ENCODE measurements around the gene RUNDC3A. TPM values are rescaled to one million over a fixed set of nuclear protein-coding genes. Genes with fewer than 3 reads are reported as not detected.

RUNDC3A gene
- total and polyA plus RNA-seq, 2 of the 13 experiments (the other 11 are each of a cell fraction or from before 2014, with no cell fraction given): 0.25 TPM; not detected in 1

DNA sequence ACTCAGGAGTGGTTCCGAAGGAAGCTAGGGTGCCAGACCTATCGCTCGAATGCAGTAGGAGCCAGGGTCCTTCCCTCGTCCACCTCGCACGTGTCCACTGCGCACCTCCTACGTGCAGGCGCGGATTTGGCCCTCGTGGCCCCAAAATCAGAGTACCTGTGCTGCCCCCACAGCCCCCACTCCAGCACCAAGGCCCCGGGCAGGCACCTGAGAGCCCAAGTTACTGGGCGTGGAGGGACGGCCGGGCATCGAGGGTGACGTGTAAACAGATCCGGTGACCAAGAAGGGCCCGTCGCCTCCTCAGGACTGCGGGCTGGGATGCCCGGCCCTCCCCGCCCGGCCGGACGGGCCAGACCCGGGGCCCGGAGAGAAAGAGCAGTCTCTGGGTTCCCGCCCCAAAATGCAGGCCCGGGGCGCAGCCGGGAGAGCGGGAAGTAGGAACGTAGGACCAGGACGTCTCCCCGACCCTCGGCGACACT, 15.7 kb downstream of the RUNDC3A start (continued):
- TF ChIP-seq, protein P1, sequence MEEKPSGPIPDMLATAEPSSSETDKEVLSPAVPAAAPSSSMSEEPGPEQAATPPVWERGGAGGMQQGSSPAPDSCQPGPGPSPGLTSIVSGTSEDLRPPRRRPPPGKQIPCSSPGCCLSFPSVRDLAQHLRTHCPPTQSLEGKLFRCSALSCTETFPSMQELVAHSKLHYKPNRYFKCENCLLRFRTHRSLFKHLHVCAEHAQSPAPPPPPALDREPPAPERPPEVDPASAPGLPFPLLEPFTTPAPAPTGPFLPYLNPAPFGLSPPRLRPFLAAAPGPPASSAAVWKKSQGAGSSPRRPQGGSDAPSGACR (CRISPR knock-in tag; IDR thresholded peaks at IDR 0.05): peak; percentile 85; the same call in 1 of the 2 replicates
- no peak for TF ChIP-seq SNAI1 (CRISPR knock-in tag; IDR thresholded peaks at IDR 0.05; ENCODE audit: borderline replicate concordance)
- TF ChIP-seq, protein P2, sequence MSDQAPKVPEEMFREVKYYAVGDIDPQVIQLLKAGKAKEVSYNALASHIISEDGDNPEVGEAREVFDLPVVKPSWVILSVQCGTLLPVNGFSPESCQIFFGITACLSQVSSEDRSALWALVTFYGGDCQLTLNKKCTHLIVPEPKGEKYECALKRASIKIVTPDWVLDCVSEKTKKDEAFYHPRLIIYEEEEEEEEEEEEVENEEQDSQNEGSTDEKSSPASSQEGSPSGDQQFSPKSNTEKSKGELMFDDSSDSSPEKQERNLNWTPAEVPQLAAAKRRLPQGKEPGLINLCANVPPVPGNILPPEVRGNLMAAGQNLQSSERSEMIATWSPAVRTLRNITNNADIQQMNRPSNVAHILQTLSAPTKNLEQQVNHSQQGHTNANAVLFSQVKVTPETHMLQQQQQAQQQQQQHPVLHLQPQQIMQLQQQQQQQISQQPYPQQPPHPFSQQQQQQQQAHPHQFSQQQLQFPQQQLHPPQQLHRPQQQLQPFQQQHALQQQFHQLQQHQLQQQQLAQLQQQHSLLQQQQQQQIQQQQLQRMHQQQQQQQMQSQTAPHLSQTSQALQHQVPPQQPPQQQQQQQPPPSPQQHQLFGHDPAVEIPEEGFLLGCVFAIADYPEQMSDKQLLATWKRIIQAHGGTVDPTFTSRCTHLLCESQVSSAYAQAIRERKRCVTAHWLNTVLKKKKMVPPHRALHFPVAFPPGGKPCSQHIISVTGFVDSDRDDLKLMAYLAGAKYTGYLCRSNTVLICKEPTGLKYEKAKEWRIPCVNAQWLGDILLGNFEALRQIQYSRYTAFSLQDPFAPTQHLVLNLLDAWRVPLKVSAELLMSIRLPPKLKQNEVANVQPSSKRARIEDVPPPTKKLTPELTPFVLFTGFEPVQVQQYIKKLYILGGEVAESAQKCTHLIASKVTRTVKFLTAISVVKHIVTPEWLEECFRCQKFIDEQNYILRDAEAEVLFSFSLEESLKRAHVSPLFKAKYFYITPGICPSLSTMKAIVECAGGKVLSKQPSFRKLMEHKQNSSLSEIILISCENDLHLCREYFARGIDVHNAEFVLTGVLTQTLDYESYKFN (CRISPR knock-in tag; conservative IDR thresholded peaks at IDR 0.05): no peak
- peak; percentile 84; the same call in 1 of the 2 replicates for TF ChIP-seq GLI4 (CRISPR knock-in tag; IDR thresholded peaks at IDR 0.05; ENCODE audit: borderline replicate concordance)
- 0 out of 2 replicates have a peak, but pooled peaks have one; percentile 5 for TF ChIP-seq RFXAP (CRISPR knock-in tag; IDR thresholded peaks at IDR 0.05; ENCODE audit: borderline replicate concordance)
- TF ChIP-seq HNRNPUL1 (IDR thresholded peaks at IDR 0.05; ENCODE audit: low read depth, low read length): no peak
- peak; percentile 19; the same call in 1 of the 2 replicates for TF ChIP-seq ZNF3 (CRISPR knock-in tag; IDR thresholded peaks at IDR 0.05)
- no peak; the same call in 1 of the 2 replicates for TF ChIP-seq ZBTB7B (CRISPR knock-in tag; IDR thresholded peaks at IDR 0.05)
- TF ChIP-seq, protein P3, sequence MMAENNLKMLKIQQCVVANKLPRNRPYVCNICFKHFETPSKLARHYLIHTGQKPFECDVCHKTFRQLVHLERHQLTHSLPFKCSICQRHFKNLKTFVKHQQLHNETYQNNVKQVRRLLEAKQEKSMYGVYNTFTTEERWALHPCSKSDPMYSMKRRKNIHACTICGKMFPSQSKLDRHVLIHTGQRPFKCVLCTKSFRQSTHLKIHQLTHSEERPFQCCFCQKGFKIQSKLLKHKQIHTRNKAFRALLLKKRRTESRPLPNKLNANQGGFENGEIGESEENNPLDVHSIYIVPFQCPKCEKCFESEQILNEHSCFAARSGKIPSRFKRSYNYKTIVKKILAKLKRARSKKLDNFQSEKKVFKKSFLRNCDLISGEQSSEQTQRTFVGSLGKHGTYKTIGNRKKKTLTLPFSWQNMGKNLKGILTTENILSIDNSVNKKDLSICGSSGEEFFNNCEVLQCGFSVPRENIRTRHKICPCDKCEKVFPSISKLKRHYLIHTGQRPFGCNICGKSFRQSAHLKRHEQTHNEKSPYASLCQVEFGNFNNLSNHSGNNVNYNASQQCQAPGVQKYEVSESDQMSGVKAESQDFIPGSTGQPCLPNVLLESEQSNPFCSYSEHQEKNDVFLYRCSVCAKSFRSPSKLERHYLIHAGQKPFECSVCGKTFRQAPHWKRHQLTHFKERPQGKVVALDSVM (CRISPR knock-in tag; IDR thresholded peaks at IDR 0.05): no peak
- no peak for TF ChIP-seq HCFC1 (IDR thresholded peaks at IDR 0.05; ENCODE audit: low read depth, low read length)
- TF ChIP-seq, protein P4, sequence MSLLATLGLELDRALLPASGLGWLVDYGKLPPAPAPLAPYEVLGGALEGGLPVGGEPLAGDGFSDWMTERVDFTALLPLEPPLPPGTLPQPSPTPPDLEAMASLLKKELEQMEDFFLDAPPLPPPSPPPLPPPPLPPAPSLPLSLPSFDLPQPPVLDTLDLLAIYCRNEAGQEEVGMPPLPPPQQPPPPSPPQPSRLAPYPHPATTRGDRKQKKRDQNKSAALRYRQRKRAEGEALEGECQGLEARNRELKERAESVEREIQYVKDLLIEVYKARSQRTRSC (CRISPR knock-in tag; IDR thresholded peaks at IDR 0.05; ENCODE audit: low read depth): peak; percentile 55; the same call in 1 of the 2 replicates
- 0 out of 2 replicates have a peak, but pooled peaks have one; percentile 7 for TF ChIP-seq MLLT10 (CRISPR knock-in tag; IDR thresholded peaks at IDR 0.05)
- TF ChIP-seq ZNF572 (CRISPR knock-in tag; IDR thresholded peaks at IDR 0.05): peak; percentile 92
- peak; percentile 35; the same call in 1 of the 2 replicates for TF ChIP-seq ZNF839 (CRISPR knock-in tag; IDR thresholded peaks at IDR 0.05; ENCODE audit: borderline replicate concordance)
- TF ChIP-seq ZNF557 (CRISPR knock-in tag; IDR thresholded peaks at IDR 0.05): no peak
- TF ChIP-seq MXD4 (CRISPR knock-in tag; IDR thresholded peaks at IDR 0.05): peak; percentile 14; the same call in 1 of the 2 replicates
- TF ChIP-seq KLF6 (CRISPR knock-in tag; IDR thresholded peaks at IDR 0.05): no peak
- no peak for TF ChIP-seq KLF13 (CRISPR knock-in tag; IDR thresholded peaks at IDR 0.05)
- TF ChIP-seq ZNF256 (CRISPR knock-in tag; conservative IDR thresholded peaks at IDR 0.05): 0 out of 2 replicates have a peak, but pooled peaks have one; percentile 23
- TF ChIP-seq, protein P5, sequence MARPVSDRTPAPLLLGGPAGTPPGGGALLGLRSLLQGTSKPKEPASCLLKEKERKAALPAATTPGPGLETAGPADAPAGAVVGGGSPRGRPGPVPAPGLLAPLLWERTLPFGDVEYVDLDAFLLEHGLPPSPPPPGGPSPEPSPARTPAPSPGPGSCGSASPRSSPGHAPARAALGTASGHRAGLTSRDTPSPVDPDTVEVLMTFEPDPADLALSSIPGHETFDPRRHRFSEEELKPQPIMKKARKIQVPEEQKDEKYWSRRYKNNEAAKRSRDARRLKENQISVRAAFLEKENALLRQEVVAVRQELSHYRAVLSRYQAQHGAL (CRISPR knock-in tag; IDR thresholded peaks at IDR 0.05; ENCODE audit: not compliant biosample characterization): no peak
- TF ChIP-seq ZNF703 (CRISPR knock-in tag; IDR thresholded peaks at IDR 0.05; ENCODE audit: borderline replicate concordance): 0 out of 2 replicates have a peak, but pooled peaks have one; percentile 44
- peak; percentile 74; the same call in 1 of the 2 replicates for TF ChIP-seq KDM4B (CRISPR knock-in tag; IDR thresholded peaks at IDR 0.05)
- no peak for TF ChIP-seq ZFY (CRISPR knock-in tag; IDR thresholded peaks at IDR 0.05)
